Central memory CD8-positive, alpha-beta T cell (primary cell): Measurements from ENCODE around the gene FHOD1.

Experiments used
- ATAC-seq: fragments of 150-1000 bp; cut with Tn5 transposase; replicated peaks from 2 replicates; pipeline ENCODE4 v1.10.0; 2022; ENCODE audit warnings: mild to moderate bottlenecking, moderate FRiP score, moderate number of reproducible peaks; ENCODE audit not compliant: poor library complexity, severe bottlenecking; ENCODE audit errors: extremely low read depth
- DNase-seq, 2 donors: peaks; one replicate each; pipeline ENCODE4 v3.0.0; 2021; ENCODE audit warnings: low spot score in 2 of 2
- H3K27ac Mint-ChIP-seq: one replicate; pipeline ENCODE4 v1.8.0; 2022; ENCODE audit warnings: low read depth, mild to moderate bottlenecking, moderate library complexity, mixed read lengths
- H3K27me3 Mint-ChIP-seq: one replicate; pipeline ENCODE4 v1.8.0; 2022; ENCODE audit warnings: mixed read lengths
- H3K36me3 Mint-ChIP-seq: one replicate; pipeline ENCODE4 v1.8.0; 2022; ENCODE audit warnings: mild to moderate bottlenecking, moderate library complexity, mixed read lengths; ENCODE audit not compliant: insufficient read depth
- H3K4me1 Mint-ChIP-seq: one replicate; pipeline ENCODE4 v1.8.0; 2022; ENCODE audit warnings: mixed read lengths
- H3K4me3 Mint-ChIP-seq: one replicate; pipeline ENCODE4 v1.8.0; 2022; ENCODE audit warnings: mild to moderate bottlenecking, moderate library complexity, mixed read lengths
- H3K9me3 Mint-ChIP-seq: one replicate; pipeline ENCODE4 v1.8.0; 2022; ENCODE audit warnings: mixed read lengths

Gene FHOD1

DNA sequence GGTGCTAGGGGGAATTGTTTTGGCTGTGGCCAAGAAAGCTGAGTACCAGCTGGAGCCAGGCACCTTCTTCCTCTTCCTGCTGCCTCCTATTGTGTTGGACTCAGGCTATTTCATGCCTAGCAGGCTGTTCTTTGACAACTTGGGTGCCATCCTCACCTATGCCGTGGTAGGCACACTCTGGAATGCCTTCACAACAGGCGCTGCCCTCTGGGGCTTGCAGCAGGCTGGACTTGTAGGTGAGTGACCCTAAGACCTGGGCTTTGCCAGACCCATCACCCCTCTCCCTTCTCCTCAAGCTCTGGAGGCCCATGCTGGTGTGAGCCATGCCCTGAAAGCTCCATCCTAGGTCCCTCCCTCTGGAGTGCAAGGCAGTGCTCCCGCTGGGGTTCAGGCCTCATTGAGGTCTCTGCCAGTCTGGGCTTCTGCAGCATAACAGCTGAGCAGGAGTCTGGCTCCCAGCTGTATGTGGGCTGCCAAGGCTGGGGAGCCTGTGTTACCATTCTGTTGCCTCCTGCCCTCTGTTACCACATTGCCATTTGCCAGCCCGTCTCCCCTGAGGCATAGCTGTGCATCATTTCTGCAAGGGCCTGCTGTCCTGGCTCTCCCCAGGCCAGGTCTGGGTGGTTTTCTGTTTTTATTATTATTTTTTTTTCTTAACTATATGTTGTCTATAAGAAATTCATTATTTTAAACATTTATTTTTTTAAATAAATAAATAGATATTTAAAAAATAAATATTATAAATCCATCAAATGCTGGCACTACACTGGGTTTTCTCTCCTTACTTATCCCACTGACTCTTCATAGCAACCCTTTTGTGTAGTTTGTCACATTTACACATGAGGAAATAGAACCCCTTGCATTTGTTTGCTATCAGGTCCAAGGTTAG lies 5.6 kb upstream of the FHOD1 start:
- Mint-ChIP-seq H3K27ac (no peak overlapping the region), H3K27me3 (peaks cover 30% of the 10 kb centered on the region), H3K4me3 (no peak overlapping the region), H3K9me3 (no peaks in the 10 kb centered on the region), H3K36me3 (peaks cover 2% of the 10 kb centered on the region), H3K4me1 (peaks cover 17% of the 10 kb centered on the region)
- DNase-seq (no peak), ATAC-seq (no peak)

DNA sequence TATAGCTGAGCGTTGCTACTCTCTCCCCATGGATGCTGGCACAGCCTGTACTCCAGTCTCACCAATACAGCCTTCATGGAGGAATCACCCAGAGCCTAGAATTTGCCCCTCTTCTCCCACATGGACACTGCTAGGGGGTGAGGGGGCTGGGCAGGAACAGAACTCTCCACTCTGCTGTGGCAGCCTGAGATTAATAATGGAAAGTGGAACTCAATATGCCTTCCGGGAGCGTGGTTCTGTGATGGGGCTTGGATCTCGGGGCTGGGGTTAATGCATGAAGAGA lies 2.7 kb upstream of the FHOD1 start:
- Mint-ChIP-seq H3K4me3 (peak overlapping the region; percentile 91), H3K9me3 (no peaks in the 10 kb centered on the region), H3K36me3 (peaks cover 4% of the 10 kb centered on the region), H3K27me3 (peaks cover 11% of the 10 kb centered on the region), H3K27ac (no peak overlapping the region), H3K4me1 (peaks cover 28% of the 10 kb centered on the region)
- ATAC-seq (no peak), DNase-seq (no peak)

DNA sequence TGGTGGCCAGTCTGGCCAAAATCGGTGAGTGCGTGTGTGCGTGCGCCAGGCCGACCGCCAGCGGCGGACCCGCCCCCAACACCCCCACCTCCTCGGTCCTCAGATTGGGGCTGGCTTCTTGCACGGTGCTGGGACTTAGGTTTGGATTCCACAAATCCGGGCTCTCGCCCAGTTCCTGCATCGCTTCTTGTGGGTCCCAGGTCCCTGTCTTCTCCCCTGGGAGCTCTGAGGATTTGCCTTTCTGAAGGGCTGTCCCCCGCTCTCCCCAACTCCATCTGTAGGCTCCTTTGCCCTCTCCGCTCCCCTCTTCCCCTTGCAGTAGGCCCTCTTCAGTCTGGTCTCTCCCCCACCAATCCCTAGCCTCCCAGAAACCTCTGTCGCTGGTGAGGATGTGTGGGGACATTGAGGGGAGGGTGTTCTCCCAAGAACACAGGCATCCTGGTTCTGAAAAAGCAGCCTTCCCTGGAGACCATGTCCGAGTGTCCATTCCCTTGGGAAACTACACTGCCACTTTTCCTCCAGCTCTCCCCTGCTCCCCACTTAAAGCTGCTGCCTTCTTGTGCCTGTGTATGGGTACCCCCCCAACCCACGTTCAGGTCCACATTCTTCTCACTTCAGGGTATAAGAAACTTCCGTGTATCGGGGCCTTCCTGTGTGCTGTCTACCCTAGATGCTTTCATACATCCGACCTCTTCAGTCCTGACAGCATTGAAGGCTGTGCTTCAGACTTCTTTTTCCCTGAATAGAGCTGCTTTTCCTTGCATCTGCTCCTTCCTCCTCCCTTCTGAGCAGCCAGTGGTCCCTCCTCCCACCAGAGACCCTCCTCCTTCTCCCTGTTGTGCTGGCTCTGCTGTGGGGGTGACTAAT lies 2.1 kb upstream of the FHOD1 start:
- DNase-seq (no peak), ATAC-seq (no peak)
- Mint-ChIP-seq H3K4me3 (peak overlapping the region; percentile 91), H3K27ac (peak overlapping the region; percentile 86), H3K27me3 (peaks cover 11% of the 10 kb centered on the region), H3K36me3 (peaks cover 4% of the 10 kb centered on the region), H3K4me1 (peaks cover 34% of the 10 kb centered on the region), H3K9me3 (no peaks in the 10 kb centered on the region)

DNA sequence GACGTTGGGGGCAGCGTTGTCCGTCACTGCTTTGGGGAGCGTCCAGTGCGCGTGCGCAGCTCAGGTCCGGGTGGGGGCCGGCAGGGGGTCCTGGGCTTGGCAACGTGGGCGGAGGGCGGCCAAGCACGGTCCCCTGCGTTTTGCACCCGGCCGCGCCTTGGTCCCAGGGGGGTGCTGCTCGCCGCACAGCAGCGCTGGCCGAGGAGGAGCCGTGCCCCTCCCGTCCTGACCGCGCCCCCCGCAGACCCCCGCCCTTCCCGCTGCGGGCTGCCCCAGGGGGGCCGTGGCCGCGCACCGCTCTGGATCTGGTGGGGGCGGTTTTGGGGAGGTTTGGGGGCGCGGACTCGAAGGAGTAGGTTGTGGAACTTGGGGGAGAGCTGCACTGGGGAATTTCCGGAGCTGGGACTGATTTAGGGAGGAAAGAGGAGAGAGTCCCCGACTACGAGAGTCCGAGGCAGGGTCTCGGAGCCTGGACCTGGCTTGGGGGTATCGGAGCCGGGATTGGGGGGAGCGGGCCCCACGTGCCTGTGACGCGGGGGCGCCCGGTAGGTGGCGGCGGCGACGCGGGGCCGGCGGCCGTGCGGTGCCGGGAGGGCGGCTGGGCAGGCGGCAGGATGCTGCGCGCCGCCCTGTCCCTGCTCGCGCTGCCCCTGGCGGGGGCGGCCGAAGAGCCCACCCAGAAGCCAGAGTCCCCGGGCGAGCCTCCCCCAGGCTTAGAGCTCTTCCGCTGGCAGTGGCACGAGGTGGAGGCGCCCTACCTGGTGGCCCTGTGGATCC lies 1.3 kb upstream of the FHOD1 start, which contains the start of gene SLC9A5:
Gene SLC9A5 (plus strand): TSS at position 579 of the 777 bp plus-strand sequence. CDS start 36 bp downstream, at position 615.
- Mint-ChIP-seq H3K4me3 (peak within 1 kb of the TSS; percentile 91), H3K36me3 (peaks cover 4% of the 10 kb centered on the region), H3K27ac (peak within 1 kb of the TSS; percentile 86), H3K9me3 (no peaks in the 10 kb centered on the region), H3K4me1 (peaks cover 41% of the 10 kb centered on the region), H3K27me3 (peaks cover 11% of the 10 kb centered on the region)
- ATAC-seq (no peak), DNase-seq (no peak)

DNA sequence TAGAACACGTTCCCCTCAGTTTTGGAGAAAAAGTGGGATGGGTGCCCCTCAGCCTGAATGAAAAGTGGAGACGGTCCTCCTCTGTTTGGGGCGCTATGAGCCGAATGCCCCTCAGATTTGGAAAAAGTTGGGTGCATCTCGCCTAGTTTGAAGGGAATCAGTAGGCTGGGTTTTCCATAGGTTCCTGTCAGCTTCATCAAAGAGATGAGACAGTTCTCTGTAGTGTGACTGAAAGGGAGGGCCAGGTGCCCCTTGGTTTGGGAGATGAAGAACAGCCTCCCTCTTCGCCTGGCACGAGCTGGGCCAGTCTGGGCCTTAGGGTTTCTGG lies 756 bp upstream of the FHOD1 start:
- Mint-ChIP-seq H3K4me1 (peaks cover 41% of the 10 kb centered on the region), H3K9me3 (no peaks in the 10 kb centered on the region), H3K36me3 (peaks cover 4% of the 10 kb centered on the region), H3K27ac (peak overlapping the region; percentile 85), H3K4me3 (peak overlapping the region; percentile 91), H3K27me3 (peaks cover 11% of the 10 kb centered on the region)
- ATAC-seq (no peak), DNase-seq (no peak)

DNA sequence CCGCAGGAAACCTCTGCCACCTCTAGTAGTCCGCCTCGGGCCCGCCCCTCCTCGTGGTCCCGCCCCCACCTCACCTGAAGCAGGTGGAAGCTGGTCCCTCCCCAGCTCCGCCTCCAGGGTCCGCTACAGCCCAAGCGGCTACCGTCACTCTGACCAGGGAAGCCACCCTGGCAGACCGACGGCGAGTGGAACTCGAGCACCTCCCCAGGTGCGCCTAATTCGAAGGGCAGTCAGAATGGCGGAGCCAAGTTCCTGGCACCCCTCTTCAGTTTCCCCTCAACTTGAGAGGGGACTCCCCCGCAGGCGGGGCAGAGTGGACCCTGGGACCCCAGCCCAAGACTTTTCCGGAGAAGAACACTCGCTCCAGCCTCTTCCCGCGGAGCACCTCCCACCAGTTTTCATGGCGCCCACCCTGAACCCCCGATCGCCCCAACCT lies 507 bp downstream of the FHOD1 start:
- peaks cover 11% of the 10 kb centered on the region for H3K27me3 Mint-ChIP-seq
- peaks cover 47% of the 10 kb centered on the region for H3K4me1 Mint-ChIP-seq
- DNase-seq (no peak), ATAC-seq (no peak)
- H3K4me3 Mint-ChIP-seq = peak overlapping the region; percentile 91
- H3K9me3 Mint-ChIP-seq = no peaks in the 10 kb centered on the region
- peaks cover 2% of the 10 kb centered on the region for H3K36me3 Mint-ChIP-seq
- H3K27ac Mint-ChIP-seq = peak overlapping the region; percentile 85

DNA sequence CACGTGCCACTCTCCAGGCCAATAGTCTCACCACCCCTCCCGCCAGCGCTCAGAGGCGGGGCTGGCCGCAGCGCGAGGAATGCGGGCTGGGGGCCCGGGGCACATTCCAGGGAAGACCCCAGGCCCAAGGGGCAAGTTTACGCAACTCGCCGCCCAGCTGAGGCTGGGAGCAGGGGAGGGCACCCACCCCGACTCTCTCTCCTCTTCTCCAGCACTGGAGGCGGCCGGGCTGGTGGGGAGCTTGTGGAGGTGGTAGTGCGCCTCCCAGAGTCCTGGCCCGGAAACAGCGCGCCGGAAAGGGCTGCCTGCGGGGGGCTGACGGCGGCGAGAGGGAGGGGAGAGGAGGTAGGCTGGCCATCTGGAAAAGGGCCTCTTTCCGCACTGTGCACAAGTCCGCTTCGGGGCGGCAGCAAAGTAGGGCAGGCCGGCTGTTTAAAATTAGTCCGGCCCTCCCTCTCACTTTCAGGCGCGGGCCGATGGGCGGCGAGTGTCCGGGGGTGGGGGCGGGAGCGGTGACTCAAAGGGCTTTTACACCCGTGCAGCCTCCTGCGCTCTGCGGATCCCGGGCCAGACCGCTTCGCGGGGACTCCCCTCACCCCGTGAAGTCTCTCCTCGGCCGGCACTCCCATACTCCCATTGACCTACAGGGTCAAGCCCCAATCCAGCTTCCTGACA lies 1.1 kb downstream of the FHOD1 start:
- peak overlapping the region; percentile 91 for H3K4me3 Mint-ChIP-seq
- no peaks in the 10 kb centered on the region for H3K9me3 Mint-ChIP-seq
- peaks cover 51% of the 10 kb centered on the region for H3K4me1 Mint-ChIP-seq
- peaks cover 2% of the 10 kb centered on the region for H3K36me3 Mint-ChIP-seq
- peak overlapping the region; percentile 85 for H3K27ac Mint-ChIP-seq
- no peak for ATAC-seq
- DNase-seq = no peak
- H3K27me3 Mint-ChIP-seq = peaks cover 11% of the 10 kb centered on the region

DNA sequence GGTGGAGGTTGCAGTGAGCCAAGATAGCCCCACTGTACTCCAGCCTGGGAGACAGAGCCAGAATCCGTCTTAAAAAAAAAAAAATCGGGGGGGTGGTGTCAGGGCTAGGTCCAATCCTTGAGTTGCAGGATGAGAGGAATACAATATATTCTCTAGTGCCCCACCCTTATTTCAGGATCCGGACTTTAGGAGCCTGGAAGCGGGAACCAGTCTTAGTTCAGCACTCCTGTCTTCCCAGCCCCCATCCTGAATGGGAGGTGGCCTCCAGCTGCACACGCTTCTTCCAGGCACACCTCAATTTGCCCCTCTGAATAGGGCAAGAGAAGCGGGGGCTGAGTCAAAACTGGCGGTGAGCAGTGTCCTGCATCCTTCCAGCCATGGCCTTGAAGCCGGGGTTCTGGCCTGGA lies 1.6 kb downstream of the FHOD1 start:
- Mint-ChIP-seq H3K27me3 (peaks cover 11% of the 10 kb centered on the region), H3K27ac (peak overlapping the region; percentile 97), H3K4me3 (peak overlapping the region; percentile 91), H3K4me1 (peaks cover 51% of the 10 kb centered on the region), H3K36me3 (peaks cover 2% of the 10 kb centered on the region), H3K9me3 (no peaks in the 10 kb centered on the region)
- no peak for DNase-seq
- no peak for ATAC-seq

DNA sequence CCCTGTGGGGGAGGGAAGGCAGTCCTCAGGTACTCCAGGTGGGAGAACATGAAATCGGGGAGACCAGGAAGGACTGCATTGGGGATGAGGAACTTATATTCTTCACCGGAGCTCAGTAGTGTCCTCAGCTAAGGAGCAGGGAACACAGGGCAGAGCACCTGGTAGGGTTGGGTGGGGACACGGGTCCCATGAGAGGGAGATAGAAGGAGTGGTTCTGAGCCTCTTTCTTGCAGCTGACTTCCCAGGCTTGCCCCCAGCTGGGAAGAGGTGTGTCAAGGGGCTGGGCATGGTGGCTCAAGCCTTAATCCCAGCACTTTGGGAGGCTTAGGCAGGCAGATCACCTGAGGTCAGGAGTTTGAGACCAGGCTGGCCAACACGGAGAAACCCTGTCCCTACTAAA lies 2.1 kb downstream of the FHOD1 start:
- peaks cover 2% of the 10 kb centered on the region for H3K36me3 Mint-ChIP-seq
- peak overlapping the region; percentile 97 for H3K27ac Mint-ChIP-seq
- DNase-seq (no peak), ATAC-seq (no peak)
- no peaks in the 10 kb centered on the region for H3K9me3 Mint-ChIP-seq
- H3K4me3 Mint-ChIP-seq = peak overlapping the region; percentile 91
- peaks cover 10% of the 10 kb centered on the region for H3K27me3 Mint-ChIP-seq
- peaks cover 51% of the 10 kb centered on the region for H3K4me1 Mint-ChIP-seq

DNA sequence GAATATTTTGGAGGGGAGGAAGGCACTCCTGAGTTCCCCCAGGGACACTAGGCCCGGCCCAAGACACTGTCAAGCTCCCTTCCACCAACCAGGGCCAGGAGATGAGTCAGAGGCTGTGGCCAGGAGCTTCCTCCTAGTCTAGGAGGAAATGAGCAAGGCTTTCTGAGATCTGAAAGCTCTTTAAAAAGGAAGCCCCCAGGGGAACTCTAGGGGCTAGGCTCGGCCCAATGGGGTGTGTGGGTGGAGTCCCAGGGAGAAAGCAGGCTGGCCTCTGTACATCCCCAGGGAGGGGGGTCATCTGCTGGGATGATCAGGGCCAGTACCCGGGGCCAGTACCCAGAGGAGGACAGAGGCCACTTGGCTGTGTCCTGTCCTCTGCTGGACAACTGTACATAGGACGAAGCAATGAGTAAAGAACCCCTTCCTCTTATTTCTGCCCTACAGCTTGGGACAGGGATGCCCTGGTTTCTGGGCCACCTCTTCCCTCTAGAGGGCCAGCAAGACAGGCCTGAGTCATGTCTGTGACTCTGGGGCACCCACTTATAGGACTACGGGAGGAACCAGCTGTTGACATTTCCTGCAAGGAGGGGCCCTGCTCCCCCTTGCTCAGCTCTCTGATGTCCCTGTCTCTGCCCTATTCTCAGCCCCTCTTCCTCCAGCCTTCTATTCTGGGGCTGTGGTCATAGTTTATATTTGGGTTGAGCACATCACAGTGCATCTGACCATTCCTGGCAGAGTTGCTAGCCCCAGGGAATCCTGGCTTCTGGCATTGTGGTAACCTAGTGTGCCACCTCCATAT lies 2.7 kb downstream of the FHOD1 start:
- Mint-ChIP-seq H3K36me3 (peaks cover 2% of the 10 kb centered on the region), H3K27ac (peak overlapping the region; percentile 97), H3K4me1 (peaks cover 47% of the 10 kb centered on the region), H3K27me3 (peaks cover 4% of the 10 kb centered on the region), H3K4me3 (peak overlapping the region; percentile 91), H3K9me3 (no peaks in the 10 kb centered on the region)
- peak; percentile 42 to 59 for DNase-seq
- peak; percentile 72 for ATAC-seq

DNA sequence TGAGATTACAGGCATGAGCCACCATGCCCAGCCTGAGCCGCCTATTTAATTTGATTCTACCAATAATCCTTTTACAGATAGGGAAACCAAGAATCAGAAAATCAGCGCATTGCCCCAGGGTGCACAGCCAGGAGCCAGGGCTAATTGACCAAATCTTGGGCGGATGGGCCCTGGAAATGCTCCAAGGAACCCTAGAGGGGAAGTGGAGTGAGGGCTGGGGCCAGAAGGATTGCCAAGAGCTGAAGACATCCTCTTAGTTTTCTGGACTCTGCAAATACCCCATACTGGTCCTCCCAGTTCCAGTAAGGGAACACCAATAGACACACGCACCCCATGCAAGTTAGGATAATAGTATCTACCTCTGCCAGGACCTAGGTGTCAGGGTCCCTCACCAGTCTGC lies 3.8 kb downstream of the FHOD1 start:
- H3K27me3 Mint-ChIP-seq = no peaks in the 10 kb centered on the region
- H3K27ac Mint-ChIP-seq = peak overlapping the region; percentile 97
- H3K4me3 Mint-ChIP-seq = no peak overlapping the region
- peaks cover 41% of the 10 kb centered on the region for H3K4me1 Mint-ChIP-seq
- H3K36me3 Mint-ChIP-seq = peaks cover 2% of the 10 kb centered on the region
- DNase-seq (no peak), ATAC-seq (no peak)
- H3K9me3 Mint-ChIP-seq = no peaks in the 10 kb centered on the region
